ENCODE data around the gene GMPS.

GMPS gene

DNA sequence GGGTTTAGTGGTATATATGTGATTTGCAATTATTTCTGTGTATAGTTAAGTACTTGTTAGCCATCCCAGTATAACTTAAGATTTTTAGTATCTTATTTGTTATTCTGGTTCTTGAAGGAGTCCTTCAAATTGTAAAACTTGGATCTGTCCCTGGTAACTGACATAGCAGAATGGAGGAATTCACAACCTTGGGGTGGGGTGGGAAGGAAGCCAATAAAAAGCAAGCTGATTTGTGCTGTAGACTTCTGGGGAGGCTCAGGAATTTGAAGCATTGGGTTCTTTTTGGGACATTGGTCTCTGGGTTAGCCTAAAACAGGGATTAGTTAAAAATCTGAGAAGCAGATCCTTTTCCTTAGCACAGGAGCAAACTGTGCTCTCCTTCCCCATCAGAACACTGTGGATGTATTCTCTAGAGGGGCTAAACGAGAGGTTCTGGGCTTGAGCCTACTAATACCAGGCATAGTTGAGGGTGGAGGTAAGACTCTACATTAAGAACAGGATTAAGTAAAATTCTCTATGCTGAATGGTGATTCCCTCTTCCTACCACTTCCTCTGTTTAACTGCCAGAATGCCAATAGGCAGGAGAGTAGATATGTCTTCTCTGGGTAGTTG lies 42.2 kb downstream of the GMPS start:
- H3K4me3 ChIP-seq (replicated peaks; ENCODE audit: low read depth, low read length), result no peak overlapping the region
- TF ChIP-seq, protein P1, sequence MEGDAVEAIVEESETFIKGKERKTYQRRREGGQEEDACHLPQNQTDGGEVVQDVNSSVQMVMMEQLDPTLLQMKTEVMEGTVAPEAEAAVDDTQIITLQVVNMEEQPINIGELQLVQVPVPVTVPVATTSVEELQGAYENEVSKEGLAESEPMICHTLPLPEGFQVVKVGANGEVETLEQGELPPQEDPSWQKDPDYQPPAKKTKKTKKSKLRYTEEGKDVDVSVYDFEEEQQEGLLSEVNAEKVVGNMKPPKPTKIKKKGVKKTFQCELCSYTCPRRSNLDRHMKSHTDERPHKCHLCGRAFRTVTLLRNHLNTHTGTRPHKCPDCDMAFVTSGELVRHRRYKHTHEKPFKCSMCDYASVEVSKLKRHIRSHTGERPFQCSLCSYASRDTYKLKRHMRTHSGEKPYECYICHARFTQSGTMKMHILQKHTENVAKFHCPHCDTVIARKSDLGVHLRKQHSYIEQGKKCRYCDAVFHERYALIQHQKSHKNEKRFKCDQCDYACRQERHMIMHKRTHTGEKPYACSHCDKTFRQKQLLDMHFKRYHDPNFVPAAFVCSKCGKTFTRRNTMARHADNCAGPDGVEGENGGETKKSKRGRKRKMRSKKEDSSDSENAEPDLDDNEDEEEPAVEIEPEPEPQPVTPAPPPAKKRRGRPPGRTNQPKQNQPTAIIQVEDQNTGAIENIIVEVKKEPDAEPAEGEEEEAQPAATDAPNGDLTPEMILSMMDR (IDR thresholded peaks at IDR 0.05; ENCODE audit: low read length, missing control alignments), result no peak
- DNase-seq (ENCODE audit: low read depth), result peak; percentile 27

DNA sequence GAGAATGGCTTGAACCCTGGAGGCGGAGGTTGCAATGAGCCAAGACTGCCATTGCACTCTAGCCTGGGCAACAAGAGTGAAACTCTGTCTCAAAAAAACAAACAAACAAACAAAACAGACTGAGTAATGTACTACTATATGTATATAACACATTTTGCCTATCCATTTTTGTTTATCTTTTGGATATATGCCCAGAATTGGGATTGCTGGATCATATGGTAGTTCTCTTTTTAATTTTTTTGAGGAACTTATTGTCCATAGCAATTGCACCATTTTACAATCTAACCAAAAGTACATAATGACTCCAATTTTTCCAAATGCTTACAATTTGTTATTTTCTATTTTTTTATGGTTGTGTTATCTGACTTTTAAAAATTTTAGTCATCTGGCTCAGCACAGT lies 47.3 kb downstream of the GMPS start:
- peak; percentile 16 for DNase-seq (ENCODE audit: low read depth)
- no peak overlapping the region for H3K4me3 ChIP-seq (replicated peaks; ENCODE audit: low read depth, low read length)
- TF ChIP-seq, protein P1 (IDR thresholded peaks at IDR 0.05; ENCODE audit: low read length, missing control alignments), result no peak

GRCh38 chr3:155919728-155920127 lies 49.3 kb downstream of the GMPS start:
- no peak for DNase-seq (ENCODE audit: low read depth)
- TF ChIP-seq, protein P1 (IDR thresholded peaks at IDR 0.05; ENCODE audit: low read length, missing control alignments), result no peak
- H3K4me3 ChIP-seq (replicated peaks; ENCODE audit: low read depth, low read length), result no peak overlapping the region

DNA sequence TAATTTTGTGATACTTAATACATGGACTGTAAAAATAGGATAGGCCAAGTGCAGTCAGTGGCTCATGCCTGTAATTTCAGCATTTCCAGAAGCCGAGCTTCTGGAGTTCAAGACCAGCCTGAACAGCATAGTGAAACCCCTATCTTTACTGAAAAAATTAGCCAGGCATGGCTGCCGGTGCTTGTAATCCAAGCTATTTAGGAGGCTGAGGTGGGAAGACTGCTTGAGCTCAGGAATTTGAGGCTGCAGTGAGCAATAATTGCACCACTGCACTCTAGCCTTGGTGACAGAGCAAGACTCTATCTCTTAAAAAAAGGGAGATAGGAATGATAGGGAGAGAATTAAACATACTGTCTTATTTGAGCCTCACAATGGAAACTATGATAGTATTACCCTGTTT lies 51.0 kb downstream of the GMPS start:
- H3K4me3 ChIP-seq (replicated peaks; ENCODE audit: low read depth, low read length), result no peak overlapping the region
- no peak for DNase-seq (ENCODE audit: low read depth)
- TF ChIP-seq, protein P1 (IDR thresholded peaks at IDR 0.05; ENCODE audit: low read length, missing control alignments), result no peak

- no peak overlapping the region for H3K4me3 ChIP-seq (replicated peaks; ENCODE audit: low read depth, low read length)
- peak; percentile 30 for DNase-seq (ENCODE audit: low read depth)
- TF ChIP-seq, protein P1 (IDR thresholded peaks at IDR 0.05; ENCODE audit: low read length, missing control alignments), result peak; percentile 13
Observed at GRCh38 chr3:155934230-155934629, 63.8 kb downstream of the GMPS start.

- TF ChIP-seq, protein P1 (IDR thresholded peaks at IDR 0.05; ENCODE audit: low read length, missing control alignments), result no peak
- no peak for DNase-seq (ENCODE audit: low read depth)
- H3K4me3 ChIP-seq (replicated peaks; ENCODE audit: low read depth, low read length), result no peak overlapping the region
Observed at GRCh38 chr3:155938409-155938808, 68.0 kb downstream of the GMPS start.

DNA sequence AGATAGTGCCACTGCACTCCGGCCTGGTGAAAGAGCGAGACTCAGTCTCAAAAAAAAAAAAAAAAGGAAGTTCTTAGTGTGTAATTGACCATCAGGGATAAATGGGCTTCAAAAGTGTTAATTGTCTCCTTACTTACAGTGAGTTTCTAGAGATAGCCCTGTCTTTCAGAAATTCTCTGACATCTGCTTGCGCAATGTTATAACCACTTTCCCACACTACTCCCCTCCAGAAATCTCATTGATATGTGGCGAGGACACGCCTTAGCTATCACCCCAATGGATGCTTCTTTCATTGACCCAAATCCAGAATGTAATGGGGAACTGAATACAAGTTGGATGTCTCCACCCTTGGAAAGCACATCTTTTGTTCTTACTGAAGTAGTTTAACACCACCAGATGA lies 70.9 kb downstream of the GMPS start:
- no peak overlapping the region for H3K4me3 ChIP-seq (replicated peaks; ENCODE audit: low read depth, low read length)
- TF ChIP-seq, protein P1 (IDR thresholded peaks at IDR 0.05; ENCODE audit: low read length, missing control alignments), result no peak
- no peak for DNase-seq (ENCODE audit: low read depth)

Data from fibroblast of pulmonary artery (primary cell).